Adrenal gland (tissue), 12 donors: Measurements from ENCODE around the gene IKZF4. TPM values are rescaled to one million over a fixed set of nuclear protein-coding genes. Genes with fewer than 3 reads are reported as not detected.
A peak's percentile ranks its signal among the peaks of the same experiment; 100 is the strongest.

ENCODE experiments used
- DNase-seq, 7 donors: peaks; one replicate each; pipeline ENCODE4 v3.0.0-alpha.2; 2019 to 2020
- H3K27ac ChIP-seq, 5 donors: fragments of 200-600 bp; sonication (generic) in 4 of 5; 1 replicate in 3 of 5; 2 replicates in 2 of 5; pipeline versions ENCODE4 v1.5.1 to v1.8.0; 2016 to 2020; ENCODE audit warnings: mild to moderate bottlenecking in 1 of 5
- H3K27me3 ChIP-seq: fragments of 200-600 bp; 2 replicates; pipeline ENCODE4 v1.8.0; 2021
- H3K36me3 ChIP-seq, 2 donors: fragments of 200-600 bp; replicated peaks in 1 of 2; 1 replicate in 1 of 2; 2 replicates in 1 of 2; pipeline versions ENCODE4 v1.5.1 to v1.8.0; 2018 to 2022
- H3K4me1 ChIP-seq, 2 donors: fragments of 200-600 bp; replicated peaks in 1 of 2; 1 replicate in 1 of 2; 2 replicates in 1 of 2; pipeline versions ENCODE4 v1.5.1 to v1.8.0; 2018 to 2021
- H3K4me3 ChIP-seq, 4 donors: fragments of 200-600 bp; sonication (generic) in 3 of 4; one replicate each; pipeline ENCODE4 v1.5.1; 2016 to 2018
- H3K9me3 ChIP-seq, 3 donors: fragments of 200-600 bp; sonication (generic) in 1 of 3; replicated peaks in 1 of 3; 1 replicate in 2 of 3; 2 replicates in 1 of 3; pipeline versions ENCODE4 v1.5.1 to v1.8.0; 2016 to 2021
- CTCF ChIP-seq, 6 experiments: fragments of 450-650 bp in 4 of 6; fragments of 200-600 bp in 2 of 6; sonication (generic) in 1 of 6; IDR thresholded peaks; 1 replicate in 5 of 6; 2 replicates in 1 of 6; pipeline versions ENCODE4 v1.5.1 to v1.8.0; 2016 to 2021; ENCODE audit warnings: antibody characterized with exemption in 6 of 6, mild to moderate bottlenecking in 2 of 6, moderate library complexity in 1 of 6
- POLR2A ChIP-seq, 2 donors: fragments of 450-650 bp; IDR thresholded peaks; one replicate each; pipeline ENCODE4 v1.6.1; 2017; ENCODE audit warnings: antibody characterized with exemption in 2 of 2, mild to moderate bottlenecking in 2 of 2, moderate library complexity in 1 of 2
- WGBS, 4 donors: extraction: QIAGEN DNeasy Blood & Tissue Kit in 2 of 4; methylation state at CpG; one replicate each; pipeline versions ENCODE4 v1.1.5 to v1.1.7; 2013 to 2017; 5-methylcytosine and 5-hydroxymethylcytosine counted together
- intact Hi-C, 2 donors: fragments of 100-400 bp; cut with DNase I; formaldehyde crosslinking; loops; one replicate each; pipeline versions ENCODE4 v1.14.1 to v1.15.0; 2022 to 2023
- polyA plus RNA-seq, 3 donors: library from polyadenylated mRNA; stranded (reverse); fragments of 200-250 nt in 2 of 3; fragments of 350-450 nt in 1 of 3; fragmentation: Illumina TruSeq in 1 of 3; extraction: RNeasy Lipid Tissue Mini Kit (QIAGEN cat#74804) in 1 of 3; gene quantifications; one replicate each; pipeline ENCODE4 v1.2.3, GENCODE V29; 2013 to 2014
- total RNA-seq, 9 donors: library from RNA; depleted of rRNA in 4 of 9; stranded (reverse); fragments of >200 nt in 4 of 9; fragments of 120-200 nt in 1 of 9; fragmentation: NEBNext Ultra II Directional in 1 of 9; extraction: Animal tissue kit (Norgen Biotek cat#: 25700) in 1 of 9; gene quantifications; one replicate each; pipeline versions ENCODE4 v1.1.0 to v1.2.4, GENCODE V29; 2013 to 2023
- donor health status: healthy with polysubstance abuse.
- donor health status: Bipolar disorder and iron deficiency.
- donor health status: DM: yes; HTN: yes; CAD: no.
- donor health status: DM: no; HTN: no; CAD: no.
- donor health status: DM: no; HTN: no; CAD: no.
- donor health status: DM: yes; HTN: yes; CAD: no.

Gene IKZF4
- total and polyA plus RNA-seq, 12 donors: 5.7 to 34.0 (median 11.0) TPM

DNA sequence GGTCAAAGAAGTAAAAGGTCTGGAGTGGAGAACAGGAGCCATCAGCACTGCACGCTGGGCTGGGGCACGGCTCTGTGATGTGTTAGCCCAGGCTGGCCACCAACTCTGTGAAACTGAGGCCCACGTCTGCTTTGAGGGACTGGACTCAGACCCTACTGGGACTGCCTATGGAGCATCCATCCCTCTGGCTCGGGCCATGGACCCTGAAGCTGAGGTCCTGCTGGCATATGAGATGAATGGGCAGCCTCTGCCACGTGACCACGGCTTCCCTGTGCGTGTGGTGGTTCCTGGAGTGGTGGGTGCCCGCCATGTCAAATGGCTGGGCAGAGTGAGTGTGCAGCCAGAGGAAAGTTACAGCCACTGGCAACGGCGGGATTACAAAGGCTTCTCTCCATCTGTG, 16.6 kb upstream of the IKZF4 start:
- Histone ChIP-seq H3K4me3 (no peak overlapping the region), H3K9me3 (no peaks in the 10 kb centered on the region), H3K36me3 (peaks cover 0 to 24% of the 10 kb centered on the region in 2 donors), H3K27me3 (no peaks in the 10 kb centered on the region), H3K4me1 (peaks cover 6 to 13% of the 10 kb centered on the region in 2 donors), H3K27ac (no peak overlapping the region)
- WGBS, 4 donors: 92 to 98% (median 95%) methylated on average over 8 to 10 of the region's 10 CpGs
- intact Hi-C loops: no loop called here
- DNase-seq: no peak
- TF ChIP-seq CTCF (IDR thresholded peaks at IDR 0.05) (no peak), POLR2A (IDR thresholded peaks at IDR 0.05) (no peak)

DNA sequence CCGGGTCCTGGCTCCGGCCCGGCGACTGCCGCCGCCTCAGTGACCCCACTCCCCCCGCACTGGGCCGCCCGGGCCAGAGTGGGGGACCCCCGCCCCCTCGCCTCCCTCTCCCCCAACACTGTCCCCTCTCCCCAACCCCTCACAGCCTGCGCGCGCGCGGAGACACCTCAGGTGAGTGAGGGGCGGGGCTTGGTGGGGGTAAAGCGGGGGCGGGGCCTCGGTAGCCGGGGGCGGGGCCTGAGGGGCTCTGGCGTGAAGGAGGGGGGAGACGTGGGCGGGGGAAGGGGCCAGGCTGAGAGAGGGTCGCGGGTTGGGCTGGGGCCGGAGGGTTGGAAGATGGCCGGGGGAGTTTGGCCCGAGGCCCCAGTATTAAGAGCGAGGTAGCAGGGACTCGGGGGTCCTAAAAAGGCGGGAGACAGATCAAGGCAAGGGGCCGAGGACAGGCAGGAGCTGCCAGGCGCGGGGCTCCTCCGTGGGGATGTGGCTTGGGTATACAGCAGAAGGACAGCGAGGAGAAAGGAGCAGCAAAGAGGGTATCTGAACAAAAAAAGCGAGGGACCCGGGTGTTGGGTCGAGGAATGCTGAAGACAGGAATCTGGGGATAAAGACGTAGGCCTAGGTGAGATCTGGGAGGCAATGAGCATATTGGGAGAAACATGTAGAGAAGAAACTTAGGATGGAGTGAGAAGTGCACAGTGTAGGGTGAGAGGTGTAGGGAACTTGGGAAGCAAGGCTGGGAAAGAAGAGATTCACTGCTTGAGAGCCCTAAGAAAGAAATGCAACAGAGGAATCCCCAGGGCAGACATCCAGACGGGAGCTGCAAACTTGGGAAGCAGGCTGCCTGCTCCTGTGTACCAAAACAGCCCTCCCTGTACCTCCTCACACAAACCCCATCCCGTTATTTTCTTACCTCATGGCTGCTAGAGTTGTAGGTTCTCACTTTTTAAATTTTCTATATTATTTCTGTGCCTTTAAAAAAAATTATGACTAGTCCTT, 13.0 kb upstream of the IKZF4 start:
- H3K4me3 ChIP-seq: peak overlapping the region in 3 of 4 donors; percentile 5 to 99 (median 96)
- intact Hi-C loops: no loop called here
- TF ChIP-seq CTCF (IDR thresholded peaks at IDR 0.05) (no peak), POLR2A (IDR thresholded peaks at IDR 0.05) (no peak)
- 1 to 4% (median 2%) methylated on average over 17 to 44 of the region's 44 CpGs for WGBS, 4 donors
- peaks cover 0 to 22% of the 10 kb centered on the region in 2 donors for H3K36me3 ChIP-seq
- H3K27me3 ChIP-seq: no peaks in the 10 kb centered on the region
- H3K27ac ChIP-seq: peak overlapping the region; percentile 31 to 99 (median 84)
- peaks cover 6 to 25% of the 10 kb centered on the region in 2 donors for H3K4me1 ChIP-seq
- peak in 6 of 7 donors; percentile 28 to 67 (median 46) for DNase-seq
- no peaks in the 10 kb centered on the region for H3K9me3 ChIP-seq

DNA sequence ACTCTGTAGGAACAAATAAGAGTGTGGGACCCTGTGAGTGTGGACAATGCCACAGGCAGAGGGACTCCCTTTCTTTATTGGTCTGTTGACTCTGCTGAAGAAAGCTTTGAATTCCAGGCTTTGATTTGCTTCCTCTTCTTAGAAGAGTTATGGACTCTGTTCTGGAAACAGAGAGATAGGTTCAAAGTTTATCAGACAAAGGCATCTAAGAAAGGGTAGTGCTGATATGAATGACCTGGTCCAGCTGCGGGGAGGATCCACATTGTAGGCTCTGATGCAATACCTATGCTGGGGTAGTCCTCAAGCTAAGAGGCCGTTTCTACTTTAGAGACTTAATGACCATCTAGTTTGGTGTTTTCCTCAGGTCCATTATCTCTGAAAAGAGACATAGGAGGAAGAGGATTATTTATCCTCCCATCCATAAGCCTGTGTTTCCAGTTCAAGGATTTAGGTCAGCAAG, 10.7 kb upstream of the IKZF4 start:
- H3K4me3 ChIP-seq: no peak overlapping the region
- TF ChIP-seq CTCF (IDR thresholded peaks at IDR 0.05) (no peak), POLR2A (IDR thresholded peaks at IDR 0.05) (no peak)

GRCh38 chr12:56011509-56012090, 9.2 kb upstream of the IKZF4 start:
- Histone ChIP-seq H3K27ac (no peak overlapping the region), H3K27me3 (no peaks in the 10 kb centered on the region), H3K4me3 (no peak overlapping the region), H3K36me3 (peaks cover 0 to 8% of the 10 kb centered on the region in 2 donors), H3K9me3 (no peaks in the 10 kb centered on the region), H3K4me1 (peaks cover 6 to 25% of the 10 kb centered on the region in 2 donors)
- intact Hi-C loops: no loop called here
- DNase-seq: no peak
- TF ChIP-seq POLR2A (IDR thresholded peaks at IDR 0.05): no peak
- TF ChIP-seq CTCF (IDR thresholded peaks at IDR 0.05): no peak
- 77 to 96% (median 93%) methylated on average over 2 of the region's 2 CpGs for WGBS, 4 donors

More for the DNA sequence above, 10.7 kb upstream of the IKZF4 start:
- Histone ChIP-seq H3K27me3 (no peaks in the 10 kb centered on the region), H3K9me3 (no peaks in the 10 kb centered on the region), H3K27ac (peak overlapping the region in 2 of 5 donors; percentile 0 to 29), H3K36me3 (peaks cover 0 to 8% of the 10 kb centered on the region in 2 donors), H3K4me1 (peaks cover 6 to 25% of the 10 kb centered on the region in 2 donors)
- DNase-seq: peak in 1 of 7 donors; percentile 30
- WGBS, 4 donors: 23 to 57% (median 41%) methylated on average over 2 of the region's 2 CpGs
- intact Hi-C loops: no loop called here
